COLO829 (cell line): Measurements from ENCODE around the gene HSF2BP.
A peak's percentile ranks its signal among the peaks of the same experiment; 100 is the strongest.
"Not testable (repeated sequence)": the region's sequence is repeated elsewhere in the genome, so short reads cannot be mapped to it uniquely, and the experiment has no call there.

ENCODE experiments used
- DNase-seq: peaks from one replicate; pipeline ENCODE4 v3.0.0; 2012; ENCODE audit warnings: low spot score

The HSF2BP gene

GRCh38 chr21:43659136-43660000, at the start of gene HSF2BP, which contains the start of gene RRP1B:
Gene HSF2BP, minus strand, starts transcription at chr21:43659488. Its CDS starts 1,392 bp downstream, at chr21:43658096.
Gene RRP1B, plus strand, starts transcription at chr21:43659560. Its CDS starts 105 bp downstream, at chr21:43659665.
- DNase-seq, result peak; percentile 71

- DNase-seq, result no peak
Observed at GRCh38 chr21:43708745-43709381, 49.6 kb upstream of the HSF2BP start.

GRCh38 chr21:43707462-43707861, 48.2 kb upstream of the HSF2BP start:
- no peak for DNase-seq

DNA sequence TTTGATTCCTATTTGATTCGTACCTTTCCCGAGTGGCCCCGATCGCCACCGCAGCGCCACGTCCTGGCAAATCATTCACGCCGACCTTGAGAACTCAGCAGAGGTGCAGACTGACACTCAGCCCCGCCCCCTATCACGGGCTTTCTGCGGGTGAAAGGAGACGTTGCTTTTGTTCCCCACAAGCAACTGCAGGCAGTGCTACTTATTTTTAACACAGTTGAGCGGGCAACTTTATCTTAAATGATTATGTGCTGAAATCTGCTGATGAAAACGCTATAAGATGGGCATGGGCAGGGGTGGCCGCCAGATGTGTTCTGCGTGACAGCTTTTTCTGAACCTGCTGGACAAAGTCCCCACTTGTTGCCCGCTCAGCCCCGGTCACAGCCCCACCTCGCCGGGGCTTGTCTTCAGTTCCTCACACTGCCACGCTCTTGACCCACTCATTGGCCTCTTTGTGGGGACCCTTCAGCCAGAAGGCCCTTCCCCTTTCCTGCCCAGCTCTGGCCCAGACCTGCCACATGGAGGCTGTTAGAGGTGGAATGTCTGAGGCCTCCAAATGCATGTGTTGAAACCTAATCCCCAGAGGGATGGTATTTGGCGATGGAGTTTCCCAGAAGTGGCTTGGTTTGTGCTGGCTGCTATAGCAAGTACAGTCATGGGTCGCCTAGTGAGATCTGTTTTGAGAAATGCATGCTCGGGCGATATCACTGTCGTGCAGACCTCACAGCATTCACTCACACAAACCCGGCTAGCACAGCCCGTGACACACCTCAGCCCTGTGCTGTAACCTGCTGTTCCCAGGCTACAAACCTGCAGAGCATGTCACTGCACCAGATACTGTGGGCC, 44.0 kb upstream of the HSF2BP start:
- DNase-seq, result no peak

DNA sequence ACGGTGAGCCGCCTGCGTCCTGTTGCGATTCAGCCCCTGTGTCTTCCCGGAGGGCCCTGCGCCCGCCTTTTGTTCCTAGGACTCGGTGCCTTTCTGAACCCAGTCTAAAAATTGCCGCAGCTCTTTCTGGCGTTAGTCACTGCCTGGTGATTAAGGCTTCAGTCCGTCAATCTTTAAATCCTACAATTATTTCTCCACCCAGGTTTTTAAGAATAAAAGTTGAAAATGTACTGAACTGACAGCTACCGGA, 43.4 kb upstream of the HSF2BP start:
- DNase-seq, result no peak

DNA sequence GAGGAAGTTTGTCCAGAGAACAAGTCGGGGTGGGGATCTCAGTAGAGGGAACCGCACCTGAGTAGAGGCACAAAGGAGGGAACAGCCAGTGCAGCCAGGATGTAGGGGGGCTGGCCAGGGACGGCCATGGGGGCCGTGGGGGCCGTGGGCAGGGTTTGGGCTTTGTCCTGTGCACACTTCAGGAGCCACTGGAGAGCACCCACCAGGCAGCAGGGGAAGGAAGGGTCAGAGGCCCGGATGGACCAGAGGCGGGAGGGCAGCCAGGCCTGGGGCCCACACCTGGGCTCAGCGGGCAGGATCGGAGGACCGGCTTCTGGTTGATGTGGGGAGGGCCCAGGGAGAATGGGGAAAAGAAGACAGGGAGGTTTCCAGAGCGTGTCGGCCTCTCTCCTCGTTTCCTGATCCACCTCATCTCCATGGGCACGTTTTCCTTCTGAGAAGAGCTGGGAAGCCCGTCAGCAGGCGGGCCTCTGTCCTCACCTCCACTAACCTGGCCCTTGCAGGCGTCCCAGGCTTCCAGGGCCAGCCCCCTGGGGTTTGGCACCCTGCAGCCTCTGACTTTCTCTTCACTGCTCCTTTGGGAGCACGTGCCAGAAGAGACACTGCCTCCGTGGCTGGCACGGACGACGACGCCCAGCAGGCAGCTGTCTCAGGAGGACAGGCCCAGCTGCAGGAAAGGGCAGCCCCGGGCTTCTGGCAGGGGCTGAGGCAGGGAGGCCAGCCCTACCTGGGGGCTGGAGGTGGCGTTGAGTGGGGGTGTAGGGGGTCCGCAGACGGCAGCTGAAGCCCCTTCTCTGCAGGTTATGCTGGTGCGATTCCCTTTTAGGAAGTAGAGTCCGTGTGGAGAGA, 42.9 kb upstream of the HSF2BP start:
- no peak for DNase-seq

GRCh38 chr21:43699933-43700599, 40.8 kb upstream of the HSF2BP start:
- no peak for DNase-seq

- not testable (repeated sequence) for DNase-seq
Observed at GRCh38 chr21:43699492-43699777, 40.1 kb upstream of the HSF2BP start.

GRCh38 chr21:43697758-43698643, 38.7 kb upstream of the HSF2BP start:
- no peak for DNase-seq

DNA sequence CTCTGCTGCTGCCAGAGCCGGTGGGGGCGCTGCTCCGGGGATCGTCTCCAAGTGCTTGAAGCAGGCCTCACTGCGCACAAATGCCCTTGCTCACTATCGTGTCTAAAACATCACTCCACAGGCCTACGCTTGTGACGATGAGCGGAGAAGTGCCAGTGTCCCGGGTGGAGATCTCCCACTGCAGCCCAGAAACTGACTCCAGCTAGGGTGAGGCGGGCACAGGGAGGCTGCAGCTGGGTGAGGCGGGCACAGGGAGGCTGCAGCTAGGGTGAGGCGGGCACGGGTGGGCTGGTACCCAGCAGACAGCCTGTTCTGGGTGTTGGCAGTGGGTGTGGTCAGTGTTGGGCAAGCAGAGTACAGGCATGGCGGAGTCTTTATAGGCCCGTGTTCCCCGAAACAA, 36.9 kb upstream of the HSF2BP start:
- no peak for DNase-seq

GRCh38 chr21:43694437-43695079, 35.3 kb upstream of the HSF2BP start:
- DNase-seq, result no peak

DNA sequence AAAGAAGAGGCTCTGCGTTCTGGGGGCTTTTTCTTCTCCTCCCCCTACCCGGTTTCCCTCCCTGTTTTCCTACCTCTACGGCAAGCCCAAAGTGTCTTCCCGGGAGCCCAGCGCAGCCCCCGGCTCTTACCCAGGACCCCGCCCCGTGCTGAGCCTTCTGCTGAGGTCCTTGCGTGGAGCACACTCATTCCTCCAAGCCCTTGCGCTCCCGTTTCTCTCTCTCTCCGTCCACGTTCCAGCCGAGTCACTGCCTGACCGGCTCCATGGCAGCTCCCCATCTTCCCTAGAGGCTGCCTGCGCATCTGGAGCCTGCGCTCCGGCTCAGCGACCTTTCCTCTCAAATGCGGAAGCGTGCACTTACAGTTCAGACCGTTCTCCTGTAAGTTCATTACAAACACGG, 34.7 kb upstream of the HSF2BP start:
- no peak for DNase-seq

GRCh38 chr21:43692949-43693348, 33.7 kb upstream of the HSF2BP start:
- DNase-seq, result no peak

GRCh38 chr21:43691801-43692200, 32.5 kb upstream of the HSF2BP start:
- DNase-seq, result no peak

- no peak for DNase-seq
Observed at GRCh38 chr21:43691086-43691795, 32.0 kb upstream of the HSF2BP start.

DNA sequence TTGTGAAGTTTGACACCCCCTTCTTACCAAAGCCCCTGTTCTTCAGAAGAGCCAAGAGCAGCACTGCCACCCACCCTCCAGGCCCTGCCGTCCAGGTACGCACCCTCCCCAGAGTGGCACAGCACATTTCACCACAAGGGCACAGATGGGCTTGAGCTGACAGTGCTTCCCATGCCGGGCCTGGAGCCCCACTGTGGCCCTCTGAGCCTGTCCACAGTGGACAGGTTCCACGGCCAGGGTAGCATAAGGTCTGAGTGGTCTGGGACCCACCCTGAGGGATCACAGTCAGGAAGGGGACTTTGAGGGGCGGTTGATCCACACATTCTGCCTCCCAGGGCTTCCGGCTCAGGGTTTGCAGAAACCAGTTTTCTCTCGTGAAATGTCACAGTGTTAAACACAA, 31.1 kb upstream of the HSF2BP start:
- DNase-seq, result no peak

- DNase-seq, result no peak
Observed at GRCh38 chr21:43689556-43690337, 30.5 kb upstream of the HSF2BP start.

GRCh38 chr21:43688906-43689305, 29.6 kb upstream of the HSF2BP start:
- no peak for DNase-seq
